ENCODE measurements around the gene ABI3BP.

The ABI3BP gene

DNA sequence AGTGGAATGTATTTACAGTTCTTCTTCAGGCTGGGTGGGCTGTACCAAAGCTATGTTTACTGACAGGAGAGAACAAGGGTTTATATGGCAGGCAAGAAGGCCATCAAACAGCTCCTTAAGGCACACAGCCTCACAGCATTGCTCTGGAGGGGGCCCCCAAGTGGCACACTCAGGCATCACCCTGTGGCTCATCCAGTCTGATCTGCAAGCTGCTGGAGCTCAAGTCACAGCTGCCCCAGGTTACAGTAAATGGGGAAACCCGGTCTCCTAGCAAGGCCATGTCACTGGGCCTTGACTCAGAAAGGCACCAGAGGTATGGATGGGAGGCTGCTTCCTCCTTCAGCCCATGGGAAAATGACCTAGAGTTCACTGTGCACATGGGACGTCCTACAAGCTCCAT lies 216.5 kb downstream of the ABI3BP start:
- TF ChIP-seq EGR1 (IDR thresholded peaks at IDR 0.05) = no peak
- TF ChIP-seq TCF12 (IDR thresholded peaks at IDR 0.05; ENCODE audit: low read depth) = no peak
- no peak for TF ChIP-seq ZBTB7A (IDR thresholded peaks at IDR 0.05; ENCODE audit: low read depth)

DNA sequence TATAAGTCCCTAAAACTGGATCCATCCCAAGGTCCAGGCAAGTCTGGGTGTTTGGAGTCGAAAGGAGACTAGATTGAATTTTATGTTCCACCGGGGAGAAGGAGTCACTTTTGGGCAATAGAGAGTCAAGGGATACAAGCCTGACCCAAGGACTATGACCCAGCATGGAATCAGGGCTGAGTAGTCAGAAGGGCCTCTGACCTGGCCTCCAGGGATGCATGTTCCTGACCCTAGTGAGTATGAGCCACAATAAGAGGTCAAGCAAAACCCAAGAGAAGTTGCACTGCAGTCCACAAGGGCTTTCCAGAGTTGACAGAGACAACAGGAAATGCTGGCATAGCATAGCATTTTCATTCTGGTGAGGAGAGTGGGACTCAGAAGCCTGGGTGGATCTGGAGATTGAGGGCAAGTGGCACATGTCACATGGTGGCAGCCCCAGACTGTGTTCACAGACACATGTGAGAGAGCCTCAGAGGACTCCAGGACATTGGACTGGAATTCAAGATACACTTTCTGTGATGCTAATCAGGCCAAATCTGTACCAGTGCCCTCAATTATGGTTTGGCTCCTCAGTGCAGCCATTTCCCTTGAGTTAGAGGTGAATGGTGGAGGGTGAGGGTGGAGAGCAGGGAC lies 217.0 kb downstream of the ABI3BP start:
- no peak for TF ChIP-seq RAD21 (IDR thresholded peaks at IDR 0.05; ENCODE audit: low read depth)
- no peak for TF ChIP-seq TCF12 (IDR thresholded peaks at IDR 0.05; ENCODE audit: low read depth)
- TF ChIP-seq YY1 (IDR thresholded peaks at IDR 0.05; ENCODE audit: low read depth) = no peak
- no peak for TF ChIP-seq FOXM1 (IDR thresholded peaks at IDR 0.05; ENCODE audit: borderline replicate concordance, low read depth)
- TF ChIP-seq EP300 (IDR thresholded peaks at IDR 0.05; ENCODE audit: borderline replicate concordance) = no peak
- TF ChIP-seq TEAD4 (IDR thresholded peaks at IDR 0.05) = no peak
- TF ChIP-seq, protein P1, sequence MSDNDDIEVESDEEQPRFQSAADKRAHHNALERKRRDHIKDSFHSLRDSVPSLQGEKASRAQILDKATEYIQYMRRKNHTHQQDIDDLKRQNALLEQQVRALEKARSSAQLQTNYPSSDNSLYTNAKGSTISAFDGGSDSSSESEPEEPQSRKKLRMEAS (IDR thresholded peaks at IDR 0.05) = no peak
- no peak for TF ChIP-seq EGR1 (IDR thresholded peaks at IDR 0.05)
- no peak for TF ChIP-seq NFIC (IDR thresholded peaks at IDR 0.05)
- TF ChIP-seq TAF1 (IDR thresholded peaks at IDR 0.05; ENCODE audit: low read depth) = no peak
- no peak for TF ChIP-seq CEBPB (IDR thresholded peaks at IDR 0.05)
- TF ChIP-seq, protein P2, sequence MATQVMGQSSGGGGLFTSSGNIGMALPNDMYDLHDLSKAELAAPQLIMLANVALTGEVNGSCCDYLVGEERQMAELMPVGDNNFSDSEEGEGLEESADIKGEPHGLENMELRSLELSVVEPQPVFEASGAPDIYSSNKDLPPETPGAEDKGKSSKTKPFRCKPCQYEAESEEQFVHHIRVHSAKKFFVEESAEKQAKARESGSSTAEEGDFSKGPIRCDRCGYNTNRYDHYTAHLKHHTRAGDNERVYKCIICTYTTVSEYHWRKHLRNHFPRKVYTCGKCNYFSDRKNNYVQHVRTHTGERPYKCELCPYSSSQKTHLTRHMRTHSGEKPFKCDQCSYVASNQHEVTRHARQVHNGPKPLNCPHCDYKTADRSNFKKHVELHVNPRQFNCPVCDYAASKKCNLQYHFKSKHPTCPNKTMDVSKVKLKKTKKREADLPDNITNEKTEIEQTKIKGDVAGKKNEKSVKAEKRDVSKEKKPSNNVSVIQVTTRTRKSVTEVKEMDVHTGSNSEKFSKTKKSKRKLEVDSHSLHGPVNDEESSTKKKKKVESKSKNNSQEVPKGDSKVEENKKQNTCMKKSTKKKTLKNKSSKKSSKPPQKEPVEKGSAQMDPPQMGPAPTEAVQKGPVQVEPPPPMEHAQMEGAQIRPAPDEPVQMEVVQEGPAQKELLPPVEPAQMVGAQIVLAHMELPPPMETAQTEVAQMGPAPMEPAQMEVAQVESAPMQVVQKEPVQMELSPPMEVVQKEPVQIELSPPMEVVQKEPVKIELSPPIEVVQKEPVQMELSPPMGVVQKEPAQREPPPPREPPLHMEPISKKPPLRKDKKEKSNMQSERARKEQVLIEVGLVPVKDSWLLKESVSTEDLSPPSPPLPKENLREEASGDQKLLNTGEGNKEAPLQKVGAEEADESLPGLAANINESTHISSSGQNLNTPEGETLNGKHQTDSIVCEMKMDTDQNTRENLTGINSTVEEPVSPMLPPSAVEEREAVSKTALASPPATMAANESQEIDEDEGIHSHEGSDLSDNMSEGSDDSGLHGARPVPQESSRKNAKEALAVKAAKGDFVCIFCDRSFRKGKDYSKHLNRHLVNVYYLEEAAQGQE (IDR thresholded peaks at IDR 0.05; ENCODE audit: low read depth) = no peak
- TF ChIP-seq, protein P3, sequence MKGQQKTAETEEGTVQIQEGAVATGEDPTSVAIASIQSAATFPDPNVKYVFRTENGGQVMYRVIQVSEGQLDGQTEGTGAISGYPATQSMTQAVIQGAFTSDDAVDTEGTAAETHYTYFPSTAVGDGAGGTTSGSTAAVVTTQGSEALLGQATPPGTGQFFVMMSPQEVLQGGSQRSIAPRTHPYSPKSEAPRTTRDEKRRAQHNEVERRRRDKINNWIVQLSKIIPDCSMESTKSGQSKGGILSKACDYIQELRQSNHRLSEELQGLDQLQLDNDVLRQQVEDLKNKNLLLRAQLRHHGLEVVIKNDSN (IDR thresholded peaks at IDR 0.05) = no peak
- TF ChIP-seq CREB1 (IDR thresholded peaks at IDR 0.05; ENCODE audit: low read depth) = no peak
- TF ChIP-seq ZBTB7A (IDR thresholded peaks at IDR 0.05; ENCODE audit: low read depth) = no peak

DNA sequence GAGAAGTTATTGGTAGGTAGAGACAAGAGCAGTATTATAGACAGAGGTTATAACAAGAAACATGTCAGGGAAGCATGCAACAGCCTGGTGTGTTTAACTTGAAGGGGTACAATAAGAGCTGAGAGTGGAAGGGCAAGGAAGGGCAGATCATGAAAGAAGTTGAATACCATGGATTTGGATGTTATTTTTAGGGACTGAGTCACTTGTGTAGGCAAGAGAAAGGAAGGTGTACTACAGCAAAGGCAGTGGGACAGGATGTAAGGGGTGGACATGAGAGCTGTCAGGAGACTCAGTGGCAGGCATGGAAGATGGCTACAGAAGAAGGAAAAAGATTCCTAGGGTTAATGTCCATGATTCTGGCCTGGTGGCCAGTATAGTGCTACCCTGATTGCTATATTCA lies 217.6 kb downstream of the ABI3BP start:
- TF ChIP-seq CEBPB (IDR thresholded peaks at IDR 0.05) = no peak
- no peak for TF ChIP-seq TAF1 (IDR thresholded peaks at IDR 0.05; ENCODE audit: low read depth)
- no peak for TF ChIP-seq RAD21 (IDR thresholded peaks at IDR 0.05; ENCODE audit: low read depth)
- no peak for TF ChIP-seq TCF12 (IDR thresholded peaks at IDR 0.05; ENCODE audit: low read depth)
- TF ChIP-seq EGR1 (IDR thresholded peaks at IDR 0.05) = no peak
- no peak for TF ChIP-seq ZBTB7A (IDR thresholded peaks at IDR 0.05; ENCODE audit: low read depth)
- TF ChIP-seq, protein P3 (IDR thresholded peaks at IDR 0.05) = no peak
- no peak for TF ChIP-seq EP300 (IDR thresholded peaks at IDR 0.05; ENCODE audit: borderline replicate concordance)
- no peak for TF ChIP-seq NFIC (IDR thresholded peaks at IDR 0.05)
- TF ChIP-seq CREB1 (IDR thresholded peaks at IDR 0.05; ENCODE audit: low read depth) = no peak

DNA sequence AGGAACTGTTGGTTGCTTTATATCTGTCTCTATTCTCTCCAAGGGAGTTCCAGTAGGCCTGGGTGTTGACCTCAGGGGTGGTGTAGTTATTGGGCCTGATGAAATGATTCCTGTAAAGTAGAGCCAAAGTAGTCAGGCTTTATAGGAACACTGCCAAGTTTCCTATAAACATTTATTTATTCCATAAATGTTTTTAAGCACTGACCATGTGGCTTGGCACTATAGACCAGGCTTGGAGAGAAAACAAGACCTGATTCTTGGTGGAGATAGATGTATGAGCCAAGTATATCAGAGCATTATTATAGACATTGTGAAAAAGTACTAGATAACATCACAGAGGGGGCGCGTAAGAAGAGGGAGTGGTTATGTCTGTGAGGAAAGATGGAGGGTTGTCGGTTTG lies 218.0 kb downstream of the ABI3BP start:
- TF ChIP-seq EP300 (IDR thresholded peaks at IDR 0.05; ENCODE audit: borderline replicate concordance) = no peak
- TF ChIP-seq, protein P1 (IDR thresholded peaks at IDR 0.05) = no peak
- no peak for TF ChIP-seq TAF1 (IDR thresholded peaks at IDR 0.05; ENCODE audit: low read depth)
- TF ChIP-seq, protein P3 (IDR thresholded peaks at IDR 0.05) = no peak
- TF ChIP-seq CEBPB (IDR thresholded peaks at IDR 0.05) = no peak
- no peak for TF ChIP-seq CREB1 (IDR thresholded peaks at IDR 0.05; ENCODE audit: low read depth)
- TF ChIP-seq TEAD4 (IDR thresholded peaks at IDR 0.05) = no peak
- TF ChIP-seq TCF12 (IDR thresholded peaks at IDR 0.05; ENCODE audit: low read depth) = no peak
- no peak for TF ChIP-seq ZBTB7A (IDR thresholded peaks at IDR 0.05; ENCODE audit: low read depth)
- TF ChIP-seq YY1 (IDR thresholded peaks at IDR 0.05; ENCODE audit: low read depth) = no peak
- TF ChIP-seq EGR1 (IDR thresholded peaks at IDR 0.05) = no peak
- TF ChIP-seq, protein P2 (IDR thresholded peaks at IDR 0.05; ENCODE audit: low read depth) = no peak
- no peak for TF ChIP-seq NFIC (IDR thresholded peaks at IDR 0.05)
- no peak for TF ChIP-seq FOXM1 (IDR thresholded peaks at IDR 0.05; ENCODE audit: borderline replicate concordance, low read depth)
- TF ChIP-seq RAD21 (IDR thresholded peaks at IDR 0.05; ENCODE audit: low read depth) = no peak

GRCh38 chr3:100769693-100770092 lies 223.5 kb downstream of the ABI3BP start:
- TF ChIP-seq CREB1 (IDR thresholded peaks at IDR 0.05; ENCODE audit: low read depth) (no peak), TCF12 (IDR thresholded peaks at IDR 0.05; ENCODE audit: low read depth) (no peak), YY1 (IDR thresholded peaks at IDR 0.05; ENCODE audit: low read depth) (no peak), EGR1 (IDR thresholded peaks at IDR 0.05) (no peak), TEAD4 (IDR thresholded peaks at IDR 0.05) (no peak), FOXM1 (IDR thresholded peaks at IDR 0.05; ENCODE audit: borderline replicate concordance, low read depth) (no peak), ZBTB7A (IDR thresholded peaks at IDR 0.05; ENCODE audit: low read depth) (no peak), NFIC (IDR thresholded peaks at IDR 0.05) (no peak), TAF1 (IDR thresholded peaks at IDR 0.05; ENCODE audit: low read depth) (no peak), EP300 (IDR thresholded peaks at IDR 0.05; ENCODE audit: borderline replicate concordance) (no peak), CEBPB (IDR thresholded peaks at IDR 0.05) (no peak), RAD21 (IDR thresholded peaks at IDR 0.05; ENCODE audit: low read depth) (no peak)
- TF ChIP-seq, protein P3 (IDR thresholded peaks at IDR 0.05) = no peak
- TF ChIP-seq, protein P1 (IDR thresholded peaks at IDR 0.05) = no peak
- TF ChIP-seq, protein P2 (IDR thresholded peaks at IDR 0.05; ENCODE audit: low read depth) = no peak

All from Ishikawa (cell line).